Stromal cell of bone marrow (primary cell): ENCODE data around the gene UGT1A10.
"Not testable (repeated sequence)": the region's sequence is repeated elsewhere in the genome, so short reads cannot be mapped to it uniquely, and the experiment has no call there.

ENCODE experiments used
- DNase-seq: peaks from one replicate; pipeline ENCODE4 v3.0.0-alpha.2; 2012; ENCODE audit warnings: low read depth

The UGT1A10 gene

DNA sequence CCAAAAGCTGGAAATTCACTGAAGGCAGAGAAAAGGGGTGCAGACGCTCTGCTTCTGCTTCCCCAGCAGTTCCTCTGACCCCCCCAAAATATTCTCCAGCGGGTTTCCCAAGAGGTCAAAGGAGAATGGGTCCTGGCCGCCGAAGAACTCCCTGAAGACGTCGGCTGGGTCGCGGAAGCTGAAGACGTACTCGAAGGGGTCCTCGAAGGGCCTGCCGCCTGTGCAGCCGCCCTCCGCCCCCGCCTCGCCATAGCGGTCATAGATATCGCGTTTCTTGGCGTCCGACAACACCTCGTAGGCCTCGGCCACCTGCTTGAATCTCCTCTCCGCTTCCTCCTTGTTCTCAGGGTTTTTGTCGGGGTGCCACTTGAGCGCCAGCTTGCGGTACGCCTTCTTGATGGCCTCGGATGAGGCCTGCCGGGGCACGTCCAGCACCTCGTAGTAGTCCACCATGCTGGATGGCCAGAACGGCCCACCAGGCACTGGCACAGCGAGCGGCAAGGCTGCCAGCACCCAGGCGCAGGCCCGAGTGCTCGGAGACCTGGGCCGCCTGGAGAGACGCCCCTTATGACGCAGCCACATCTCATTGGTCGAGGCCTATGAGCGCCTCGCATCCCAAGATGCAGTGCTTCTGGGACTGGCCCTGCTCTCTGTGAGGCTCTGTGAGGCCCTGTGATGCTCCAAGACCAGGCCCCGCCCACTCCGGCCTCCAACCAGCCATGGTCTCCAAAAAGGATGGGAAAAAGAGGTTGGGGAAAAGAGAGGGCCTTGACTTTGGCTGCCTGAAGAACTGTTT lies 107.4 kb downstream of the UGT1A10 start:
- no peak for DNase-seq

- no peak for DNase-seq
Measured at GRCh38 chr2:233745073-233745755, 109.0 kb downstream of the UGT1A10 start.

DNA sequence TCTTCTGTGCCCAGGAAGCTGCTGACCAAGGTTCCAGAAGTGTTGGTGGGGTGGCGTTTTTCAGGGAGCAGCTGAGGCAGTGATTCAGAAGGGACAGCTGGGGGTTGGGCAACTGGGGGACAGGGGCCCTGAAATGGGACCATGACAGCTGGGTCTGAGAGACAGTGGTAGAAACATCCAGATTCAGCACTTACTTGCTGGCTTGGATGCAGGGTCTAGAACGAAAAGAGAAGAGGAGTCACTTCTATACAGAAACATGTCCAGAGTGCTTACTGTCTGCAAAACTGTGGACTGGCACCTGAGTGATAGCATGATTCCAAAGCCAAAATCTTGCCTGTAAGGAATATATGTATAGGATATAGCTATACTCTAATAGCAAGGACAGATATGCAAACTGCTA lies 109.6 kb downstream of the UGT1A10 start:
- DNase-seq = not testable (repeated sequence)

GRCh38 chr2:233746475-233747282 lies 110.4 kb downstream of the UGT1A10 start:
- no peak for DNase-seq

GRCh38 chr2:233747283-233747544 lies 111.0 kb downstream of the UGT1A10 start:
- no peak for DNase-seq

DNA sequence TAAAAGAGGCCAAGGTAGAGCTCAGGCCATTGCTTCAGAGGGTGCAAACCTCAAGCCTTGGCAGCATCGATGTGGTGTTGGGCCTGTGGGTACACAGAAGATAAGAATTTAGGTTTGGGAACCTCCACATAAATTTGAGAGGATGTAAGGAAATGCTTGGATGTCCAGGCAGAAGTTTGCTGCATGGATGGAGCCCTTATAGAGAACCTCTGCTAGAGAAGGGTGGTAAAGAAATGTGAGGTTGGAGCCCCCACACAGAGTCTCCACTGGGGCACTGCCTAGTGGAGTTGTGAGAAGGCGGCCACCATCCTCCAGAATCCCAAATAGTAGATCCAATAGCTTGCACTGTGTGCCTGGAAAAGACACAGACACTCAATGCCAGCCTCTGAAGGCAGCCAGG lies 114.4 kb downstream of the UGT1A10 start:
- not testable (repeated sequence) for DNase-seq

GRCh38 chr2:233751212-233752009 lies 115.2 kb downstream of the UGT1A10 start:
- not testable (repeated sequence) for DNase-seq

- no peak for DNase-seq
Measured at GRCh38 chr2:233754872-233755611, 118.8 kb downstream of the UGT1A10 start.

GRCh38 chr2:233756429-233757081 lies 120.3 kb downstream of the UGT1A10 start:
- no peak for DNase-seq

- no peak for DNase-seq
Measured at GRCh38 chr2:233758141-233758540, 121.9 kb downstream of the UGT1A10 start.

DNA sequence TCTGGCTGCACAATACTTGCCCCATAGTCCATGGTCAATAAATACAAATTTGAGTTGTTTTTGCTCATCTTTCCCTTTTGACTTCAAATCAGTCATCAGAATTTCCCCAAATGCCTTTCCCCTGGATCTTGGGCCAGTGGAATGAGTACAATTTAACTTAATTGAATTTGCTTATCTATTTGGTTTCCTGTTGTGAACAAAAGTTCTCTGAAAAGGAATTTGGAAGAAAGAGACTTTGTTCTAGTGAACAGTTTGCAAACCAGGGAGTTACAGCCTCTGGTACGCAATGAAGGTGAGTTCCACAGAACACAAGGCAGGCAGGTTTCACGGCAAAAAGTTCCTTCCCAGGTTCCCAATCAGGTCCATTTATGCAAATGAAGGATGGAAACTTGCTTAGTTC lies 122.6 kb downstream of the UGT1A10 start:
- DNase-seq = no peak

DNA sequence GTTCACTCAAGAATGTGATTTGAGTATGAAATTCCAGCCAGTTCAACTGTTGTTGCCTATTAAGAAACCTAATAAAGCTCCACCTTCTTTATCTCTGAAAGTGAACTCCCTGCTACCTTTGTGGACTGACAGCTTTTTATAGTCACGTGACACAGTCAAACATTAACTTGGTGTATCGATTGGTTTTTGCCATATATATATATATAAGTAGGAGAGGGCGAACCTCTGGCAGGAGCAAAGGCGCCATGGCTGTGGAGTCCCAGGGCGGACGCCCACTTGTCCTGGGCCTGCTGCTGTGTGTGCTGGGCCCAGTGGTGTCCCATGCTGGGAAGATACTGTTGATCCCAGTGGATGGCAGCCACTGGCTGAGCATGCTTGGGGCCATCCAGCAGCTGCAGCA lies 123.8 kb downstream of the UGT1A10 start, which contains the start of gene UGT1A1:
Gene UGT1A1 (plus strand): TSS at position 228 of the 400 bp plus-strand sequence. CDS start 18 bp downstream, at position 246.
- DNase-seq = no peak

DNA sequence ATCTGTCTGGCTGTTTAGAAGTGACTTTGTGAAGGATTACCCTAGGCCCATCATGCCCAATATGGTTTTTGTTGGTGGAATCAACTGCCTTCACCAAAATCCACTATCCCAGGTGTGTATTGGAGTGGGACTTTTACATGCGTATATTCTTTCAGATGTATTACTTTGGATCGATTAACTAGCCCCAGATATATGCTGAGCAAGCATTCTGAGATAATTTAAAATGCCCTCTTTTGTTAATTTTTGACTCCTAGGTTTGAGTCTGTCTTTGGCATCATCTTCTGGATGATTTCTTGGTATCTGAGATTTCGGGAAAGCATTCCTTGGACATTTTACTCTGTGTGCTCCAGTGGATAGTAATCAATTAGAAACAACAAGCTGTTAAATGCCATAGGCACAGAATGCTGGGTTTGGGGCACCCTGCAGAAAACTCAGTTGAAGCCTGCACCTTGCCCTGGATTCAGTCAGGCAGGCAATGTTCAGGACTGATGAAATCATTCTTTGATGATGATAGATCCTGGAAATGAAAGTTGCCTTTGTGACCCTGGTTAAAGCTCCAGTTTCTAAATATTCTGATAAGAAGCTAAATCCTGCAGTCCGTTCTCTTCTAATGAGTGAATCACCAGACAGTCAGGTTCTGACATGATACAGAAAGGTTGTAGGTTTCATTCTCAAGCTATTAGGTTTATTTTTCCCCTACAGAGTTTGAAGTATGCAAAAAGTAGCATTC lies 125.0 kb downstream of the UGT1A10 start:
- DNase-seq = no peak

GRCh38 chr2:233764264-233764663 lies 128.0 kb downstream of the UGT1A10 start:
- DNase-seq = peak; percentile 36

DNA sequence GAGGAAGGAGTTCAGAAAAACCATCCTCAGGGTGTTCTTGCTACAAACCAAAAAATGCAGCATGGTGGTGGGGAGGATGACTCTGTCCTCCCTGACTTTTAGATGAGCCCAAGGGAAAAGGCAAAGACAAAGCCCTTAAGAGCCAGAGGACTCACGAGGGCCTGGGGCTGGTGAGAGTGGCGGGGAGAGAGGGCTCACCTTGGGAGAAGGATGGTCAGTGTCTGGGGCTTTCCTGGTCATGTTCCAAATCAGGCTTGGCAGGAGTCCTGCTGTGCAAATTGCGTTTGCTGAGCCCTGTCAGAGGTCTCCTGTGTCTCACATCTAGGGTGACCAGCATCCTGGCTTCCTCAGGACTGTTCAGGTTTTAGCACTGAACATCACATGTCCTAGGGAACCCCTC lies 128.5 kb downstream of the UGT1A10 start:
- no peak for DNase-seq

GRCh38 chr2:233766416-233766815 lies 130.2 kb downstream of the UGT1A10 start:
- no peak for DNase-seq

DNA sequence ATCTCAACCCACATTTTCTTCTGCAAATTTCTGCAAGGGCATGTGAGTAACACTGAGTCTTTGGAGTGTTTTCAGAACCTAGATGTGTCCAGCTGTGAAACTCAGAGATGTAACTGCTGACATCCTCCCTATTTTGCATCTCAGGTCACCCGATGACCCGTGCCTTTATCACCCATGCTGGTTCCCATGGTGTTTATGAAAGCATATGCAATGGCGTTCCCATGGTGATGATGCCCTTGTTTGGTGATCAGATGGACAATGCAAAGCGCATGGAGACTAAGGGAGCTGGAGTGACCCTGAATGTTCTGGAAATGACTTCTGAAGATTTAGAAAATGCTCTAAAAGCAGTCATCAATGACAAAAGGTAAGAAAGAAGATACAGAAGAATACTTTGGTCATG lies 131.8 kb downstream of the UGT1A10 start:
- no peak for DNase-seq

DNA sequence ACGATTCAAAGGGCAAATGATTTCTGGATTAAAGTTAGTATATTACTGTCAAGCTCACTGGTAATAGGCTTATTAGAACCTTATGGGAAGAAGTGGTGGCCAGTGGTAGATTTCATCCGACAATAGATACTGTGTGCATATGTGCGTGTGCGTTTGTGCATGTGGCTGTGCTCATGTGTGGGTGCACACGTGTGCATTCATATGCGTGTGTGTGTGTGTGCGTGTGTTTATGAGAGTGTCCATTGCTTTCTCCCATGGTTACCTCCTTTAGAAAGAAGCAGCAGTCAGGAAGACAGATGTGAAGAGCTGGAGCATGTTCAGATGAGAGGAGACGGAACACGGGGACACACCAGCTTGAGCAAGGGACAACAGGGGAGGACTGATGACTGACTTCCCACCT lies 133.0 kb downstream of the UGT1A10 start:
- DNase-seq = no peak

- no peak for DNase-seq
Measured at GRCh38 chr2:233772153-233772552, 135.9 kb downstream of the UGT1A10 start.

- no peak for DNase-seq
Measured at GRCh38 chr2:233772583-233772982, 136.3 kb downstream of the UGT1A10 start.
